ENCODE data around the gene EDEM3. TPM values are rescaled to one million over a fixed set of nuclear protein-coding genes. Genes with fewer than 3 reads are reported as not detected.

Gene EDEM3
- polyA plus RNA-seq, 1 donor (not counting 4 experiments of a cell fraction or from before 2014, with no cell fraction given) = 23.6 TPM

DNA sequence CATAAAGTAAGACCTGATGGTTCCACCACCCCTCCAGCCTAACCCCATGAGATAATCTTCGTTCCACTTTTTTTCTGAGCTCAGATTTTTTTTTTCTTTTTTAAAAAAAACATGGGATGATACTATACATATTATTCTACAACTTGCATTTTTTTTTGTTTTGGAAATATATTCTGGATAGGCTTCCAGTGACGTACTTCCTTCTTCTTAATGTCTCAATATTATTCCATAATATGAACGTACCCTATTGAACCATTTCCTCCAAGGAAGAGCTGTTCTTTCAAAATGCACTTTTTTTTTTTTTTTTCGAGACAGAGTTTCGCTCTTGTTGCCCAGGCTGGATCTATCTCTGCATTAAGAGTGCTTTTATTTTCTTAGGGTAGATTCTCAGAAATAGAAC, 1.5 kb downstream of the EDEM3 start:
- H3K36me3 ChIP-seq (ENCODE audit: control insufficient read depth in 2 of 2, extremely low read depth in 1 of 2, insufficient read depth in 2 of 2, low read length in 2 of 2) = no peaks in the 10 kb centered on the region
- no peaks in the 10 kb centered on the region for H4K20me1 ChIP-seq (ENCODE audit: control insufficient read depth, extremely low read depth, insufficient read depth, low read length)
- no peak overlapping the region for H3K9ac ChIP-seq (ENCODE audit: control insufficient read depth, extremely low read depth, insufficient read depth, low read length)
- H3K4me1 ChIP-seq (ENCODE audit: control insufficient read depth, extremely low read depth, insufficient read depth, low read length) = peaks cover 11% of the 10 kb centered on the region
- dilution Hi-C loops (cut with MboI; ENCODE audit: extremely low pct_ligation_motif_present, low sequenced_read_pairs) = no loop called here
- H3K79me2 ChIP-seq (ENCODE audit: control insufficient read depth, insufficient read depth, low read length) = peaks cover 17% of the 10 kb centered on the region
- H3K27ac ChIP-seq (ENCODE audit: control insufficient read depth, insufficient read depth, low read length) = no peak overlapping the region
- peak overlapping the region; percentile 88 for H3K4me2 ChIP-seq (ENCODE audit: control insufficient read depth, extremely low read depth, insufficient read depth, low read depth, low read length)
- peak overlapping the region in 1 of 3 experiments; percentile 96 for H3K4me3 ChIP-seq (ENCODE audit: control insufficient read depth in 2 of 3, extremely low read depth in 1 of 3, insufficient read depth in 2 of 3, low read depth in 1 of 3, low read length in 3 of 3)
- no peak for TF ChIP-seq EZH2 (IDR thresholded peaks at IDR 0.05; ENCODE audit: low read length)
- DNase-seq (ENCODE audit: low read depth, low spot score) (no peak), FAIRE-seq (no peak)
- no peaks in the 10 kb centered on the region for H3K27me3 ChIP-seq (ENCODE audit: control insufficient read depth, extremely low read depth, insufficient read depth, low read length)
- no peak overlapping the region for H2AFZ ChIP-seq (ENCODE audit: control insufficient read depth, low read length)
- H3K9me3 ChIP-seq (ENCODE audit: control insufficient read depth, low read depth, low read length) = no peaks in the 10 kb centered on the region
- no peaks in the 10 kb centered on the region for H3K9me1 ChIP-seq (ENCODE audit: control insufficient read depth, extremely low read depth, insufficient read depth, low read length)

DNA sequence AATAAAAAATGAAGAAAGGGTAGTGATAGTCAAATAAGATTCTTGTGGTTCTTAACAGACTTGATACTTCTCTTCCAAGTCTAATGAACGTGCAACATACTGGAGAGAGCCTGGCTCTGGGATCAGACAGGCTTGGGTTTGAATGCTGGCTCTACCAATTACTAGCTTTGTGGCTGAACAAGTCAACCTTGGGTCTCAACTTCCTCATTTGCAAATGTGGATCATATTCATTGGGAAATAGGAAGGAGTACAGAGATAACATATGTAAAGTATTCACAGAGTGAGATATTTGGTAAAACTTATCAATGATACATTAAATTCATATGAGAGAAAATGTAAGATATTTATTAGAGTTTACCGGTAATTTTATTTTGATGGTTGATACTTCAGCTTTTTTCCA, 2.0 kb downstream of the EDEM3 start:
- Histone ChIP-seq H3K4me2 (ENCODE audit: control insufficient read depth, extremely low read depth, insufficient read depth, low read depth, low read length) (no peak overlapping the region), H3K4me3 (ENCODE audit: control insufficient read depth in 2 of 3, extremely low read depth in 1 of 3, insufficient read depth in 2 of 3, low read depth in 1 of 3, low read length in 3 of 3) (no peak overlapping the region), H3K9me3 (ENCODE audit: control insufficient read depth, low read depth, low read length) (no peaks in the 10 kb centered on the region), H3K79me2 (ENCODE audit: control insufficient read depth, insufficient read depth, low read length) (peaks cover 17% of the 10 kb centered on the region), H4K20me1 (ENCODE audit: control insufficient read depth, extremely low read depth, insufficient read depth, low read length) (no peaks in the 10 kb centered on the region), H3K4me1 (ENCODE audit: control insufficient read depth, extremely low read depth, insufficient read depth, low read length) (peaks cover 11% of the 10 kb centered on the region), H3K9me1 (ENCODE audit: control insufficient read depth, extremely low read depth, insufficient read depth, low read length) (no peaks in the 10 kb centered on the region), H3K36me3 (ENCODE audit: control insufficient read depth in 2 of 2, extremely low read depth in 1 of 2, insufficient read depth in 2 of 2, low read length in 2 of 2) (no peaks in the 10 kb centered on the region), H3K27me3 (ENCODE audit: control insufficient read depth, extremely low read depth, insufficient read depth, low read length) (no peaks in the 10 kb centered on the region), H2AFZ (ENCODE audit: control insufficient read depth, low read length) (no peak overlapping the region), H3K27ac (ENCODE audit: control insufficient read depth, insufficient read depth, low read length) (no peak overlapping the region), H3K9ac (ENCODE audit: control insufficient read depth, extremely low read depth, insufficient read depth, low read length) (no peak overlapping the region)
- DNase-seq (ENCODE audit: low read depth, low spot score) (no peak), FAIRE-seq (no peak)
- dilution Hi-C loops (cut with MboI; ENCODE audit: extremely low pct_ligation_motif_present, low sequenced_read_pairs) = no loop called here
- TF ChIP-seq EZH2 (IDR thresholded peaks at IDR 0.05; ENCODE audit: low read length) = no peak
- TF ChIP-seq, protein P1, sequence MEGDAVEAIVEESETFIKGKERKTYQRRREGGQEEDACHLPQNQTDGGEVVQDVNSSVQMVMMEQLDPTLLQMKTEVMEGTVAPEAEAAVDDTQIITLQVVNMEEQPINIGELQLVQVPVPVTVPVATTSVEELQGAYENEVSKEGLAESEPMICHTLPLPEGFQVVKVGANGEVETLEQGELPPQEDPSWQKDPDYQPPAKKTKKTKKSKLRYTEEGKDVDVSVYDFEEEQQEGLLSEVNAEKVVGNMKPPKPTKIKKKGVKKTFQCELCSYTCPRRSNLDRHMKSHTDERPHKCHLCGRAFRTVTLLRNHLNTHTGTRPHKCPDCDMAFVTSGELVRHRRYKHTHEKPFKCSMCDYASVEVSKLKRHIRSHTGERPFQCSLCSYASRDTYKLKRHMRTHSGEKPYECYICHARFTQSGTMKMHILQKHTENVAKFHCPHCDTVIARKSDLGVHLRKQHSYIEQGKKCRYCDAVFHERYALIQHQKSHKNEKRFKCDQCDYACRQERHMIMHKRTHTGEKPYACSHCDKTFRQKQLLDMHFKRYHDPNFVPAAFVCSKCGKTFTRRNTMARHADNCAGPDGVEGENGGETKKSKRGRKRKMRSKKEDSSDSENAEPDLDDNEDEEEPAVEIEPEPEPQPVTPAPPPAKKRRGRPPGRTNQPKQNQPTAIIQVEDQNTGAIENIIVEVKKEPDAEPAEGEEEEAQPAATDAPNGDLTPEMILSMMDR (optimal IDR thresholded peaks at IDR 0.05 in 1 of 3, IDR thresholded peaks at IDR 0.05 in 1 of 3, conservative IDR thresholded peaks at IDR 0.05 in 1 of 3; ENCODE audit: extremely low read depth in 1 of 3, insufficient read depth in 2 of 3, low read length in 3 of 3) = no peak

DNA sequence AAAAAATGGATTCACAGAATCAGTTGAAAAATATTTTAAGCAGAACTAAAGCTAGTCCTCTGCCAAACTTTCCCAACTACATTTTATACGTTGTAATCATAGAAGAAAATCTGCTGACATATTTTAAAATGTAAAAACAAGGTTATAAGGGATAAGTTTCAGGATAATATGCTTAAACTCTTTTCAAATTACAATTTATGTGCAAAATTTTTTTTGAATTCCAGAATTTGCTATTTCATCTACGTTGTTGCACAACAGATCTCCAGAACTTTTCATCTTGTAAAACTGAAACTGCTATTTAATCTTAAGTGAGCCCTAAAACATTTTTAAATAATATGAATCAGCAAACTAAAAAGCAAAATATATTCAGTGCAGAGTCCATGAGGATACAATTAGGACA, 5.9 kb downstream of the EDEM3 start:
- FAIRE-seq = no peak
- Histone ChIP-seq H2AFZ (ENCODE audit: control insufficient read depth, low read length) (no peak overlapping the region), H3K79me2 (ENCODE audit: control insufficient read depth, insufficient read depth, low read length) (peaks cover 9% of the 10 kb centered on the region)

More for the DNA sequence above, 5.9 kb downstream of the EDEM3 start:
- Histone ChIP-seq H3K9me1 (ENCODE audit: control insufficient read depth, extremely low read depth, insufficient read depth, low read length) (no peaks in the 10 kb centered on the region), H3K4me1 (ENCODE audit: control insufficient read depth, extremely low read depth, insufficient read depth, low read length) (no peaks in the 10 kb centered on the region), H3K9ac (ENCODE audit: control insufficient read depth, extremely low read depth, insufficient read depth, low read length) (no peak overlapping the region), H3K36me3 (ENCODE audit: control insufficient read depth in 2 of 2, extremely low read depth in 1 of 2, insufficient read depth in 2 of 2, low read length in 2 of 2) (peaks cover 0 to 2% of the 10 kb centered on the region in 2 experiments), H3K4me3 (ENCODE audit: control insufficient read depth in 2 of 3, extremely low read depth in 1 of 3, insufficient read depth in 2 of 3, low read depth in 1 of 3, low read length in 3 of 3) (no peak overlapping the region), H4K20me1 (ENCODE audit: control insufficient read depth, extremely low read depth, insufficient read depth, low read length) (no peaks in the 10 kb centered on the region), H3K4me2 (ENCODE audit: control insufficient read depth, extremely low read depth, insufficient read depth, low read depth, low read length) (no peak overlapping the region), H3K27ac (ENCODE audit: control insufficient read depth, insufficient read depth, low read length) (no peak overlapping the region), H3K27me3 (ENCODE audit: control insufficient read depth, extremely low read depth, insufficient read depth, low read length) (no peaks in the 10 kb centered on the region), H3K9me3 (ENCODE audit: control insufficient read depth, low read depth, low read length) (no peaks in the 10 kb centered on the region)
- dilution Hi-C loops (cut with MboI; ENCODE audit: extremely low pct_ligation_motif_present, low sequenced_read_pairs) = no loop called here
- TF ChIP-seq, protein P1 (optimal IDR thresholded peaks at IDR 0.05 in 1 of 3, IDR thresholded peaks at IDR 0.05 in 1 of 3, conservative IDR thresholded peaks at IDR 0.05 in 1 of 3; ENCODE audit: extremely low read depth in 1 of 3, insufficient read depth in 2 of 3, low read length in 3 of 3) = no peak
- TF ChIP-seq EZH2 (IDR thresholded peaks at IDR 0.05; ENCODE audit: low read length) = no peak
- DNase-seq (ENCODE audit: low read depth, low spot score) = no peak

Measured in keratinocyte (primary cell).